NCI-H1417 (cell line): ENCODE measurements around the gene RNASE2.
"Not testable (repeated sequence)": the region's sequence is repeated elsewhere in the genome, so short reads cannot be mapped to it uniquely, and the experiment has no call there.

Experiments used
- DNase-seq, 3 experiments: peaks; one replicate each; lab custom pipeline; 2025; lab: John Stamatoyannopoulos, UW

RNASE2 gene

GRCh38 chr14:20982646-20983369, 27.5 kb downstream of the RNASE2 start:
- DNase-seq: no peak

- DNase-seq: not testable (repeated sequence)
Measured at GRCh38 chr14:20985650-20986049, 30.4 kb downstream of the RNASE2 start.

- DNase-seq: no peak
Measured at GRCh38 chr14:20986811-20987210, 31.5 kb downstream of the RNASE2 start.

- peak in 1 of 3 experiments; percentile 41 for DNase-seq
Measured at GRCh38 chr14:20988717-20989470, 33.6 kb downstream of the RNASE2 start.

GRCh38 chr14:20989471-20989786, 34.1 kb downstream of the RNASE2 start:
- DNase-seq: no peak

GRCh38 chr14:20989787-20990600, 34.7 kb downstream of the RNASE2 start, which contains the start of gene METTL17:
Gene METTL17 (plus strand): TSS chr14:20989980. CDS start chr14:20990003, 23 bp downstream.
- DNase-seq: peak; percentile 86 to 94 (median 94)

GRCh38 chr14:20996521-20996920, 41.2 kb downstream of the RNASE2 start:
- DNase-seq: no peak

GRCh38 chr14:20997115-20997514, 41.8 kb downstream of the RNASE2 start:
- DNase-seq: no peak

GRCh38 chr14:20997564-20997963, 42.3 kb downstream of the RNASE2 start:
- DNase-seq: no peak

- DNase-seq: no peak
Measured at GRCh38 chr14:20998139-20998538, 42.9 kb downstream of the RNASE2 start.

GRCh38 chr14:20998674-20999366, 43.5 kb downstream of the RNASE2 start, which contains the start of gene SLC39A2:
Gene SLC39A2 (plus strand): TSS chr14:20999293. CDS start chr14:20999447, 154 bp downstream.
- no peak for DNase-seq

GRCh38 chr14:20999591-20999990, 44.3 kb downstream of the RNASE2 start:
- no peak for DNase-seq

GRCh38 chr14:21001218-21001617, 45.9 kb downstream of the RNASE2 start:
- no peak for DNase-seq

- DNase-seq: no peak
Measured at GRCh38 chr14:21003788-21004346, 48.6 kb downstream of the RNASE2 start.
